Activated T-helper 9 cell treated with anti-CD3 and anti-CD28 coated beads, Interleukin-2, amount 50 U/mL, for 16 hours (primary cell): Measurements from ENCODE around the gene CGB8.
"Not testable (repeated sequence)": the region's sequence is repeated elsewhere in the genome, so short reads cannot be mapped to it uniquely, and the experiment has no call there.

Experiments
- DNase-seq: peaks from one replicate; pipeline ENCODE4 v3.0.0-alpha.2; 2020; ENCODE audit warnings: low read depth

CGB8 gene

GRCh38 chr19:49049011-49049410 is at the start of gene CGB8:
TSS of gene CGB8 (minus strand) at chr19:49049111. CDS start at chr19:49048739, 372 bp downstream.
- not testable (repeated sequence) for DNase-seq

DNA sequence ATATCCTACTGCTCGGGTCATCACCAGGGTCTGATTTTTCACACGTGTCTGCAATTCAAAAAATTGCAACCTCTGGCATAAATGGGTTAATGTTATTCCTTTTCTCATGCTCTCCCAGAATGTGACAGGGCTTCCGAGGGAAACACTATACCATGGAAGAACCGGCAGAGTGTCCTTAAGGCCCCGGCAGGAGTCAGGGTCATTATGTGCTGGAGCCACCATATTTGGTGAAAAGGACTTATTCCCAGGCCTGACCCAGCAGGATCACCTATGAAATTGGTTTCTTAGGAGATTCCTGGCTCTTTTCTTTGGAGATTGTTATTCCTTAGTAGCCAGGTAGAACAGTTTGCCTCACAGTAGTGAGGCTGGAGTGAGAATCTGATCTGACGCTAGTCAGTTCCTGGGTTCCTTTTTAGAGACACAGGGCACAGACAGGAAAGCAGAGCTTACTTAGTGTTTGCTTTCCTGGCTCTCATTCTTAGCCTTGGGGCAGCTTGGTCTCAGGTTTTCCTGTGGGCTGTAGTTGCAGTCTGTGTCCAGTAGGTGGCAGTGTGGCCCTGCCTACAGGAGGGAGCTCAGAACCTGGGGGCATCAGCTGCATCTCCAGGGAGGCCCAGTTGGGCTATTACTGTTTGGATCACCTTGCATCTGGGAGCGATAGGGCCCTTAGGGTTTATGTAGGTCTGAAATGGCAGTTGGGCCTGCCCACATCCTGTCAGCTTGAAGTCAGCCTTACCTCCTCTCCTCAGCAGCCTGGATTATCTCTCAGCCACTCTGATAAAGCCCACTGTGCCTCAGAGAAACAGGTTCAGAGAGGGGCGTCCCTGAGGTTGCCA is 48.8 kb upstream of the CGB8 start:
- peak; percentile 52 for DNase-seq

GRCh38 chr19:49094505-49095482 is 45.9 kb upstream of the CGB8 start:
- DNase-seq, result no peak

DNA sequence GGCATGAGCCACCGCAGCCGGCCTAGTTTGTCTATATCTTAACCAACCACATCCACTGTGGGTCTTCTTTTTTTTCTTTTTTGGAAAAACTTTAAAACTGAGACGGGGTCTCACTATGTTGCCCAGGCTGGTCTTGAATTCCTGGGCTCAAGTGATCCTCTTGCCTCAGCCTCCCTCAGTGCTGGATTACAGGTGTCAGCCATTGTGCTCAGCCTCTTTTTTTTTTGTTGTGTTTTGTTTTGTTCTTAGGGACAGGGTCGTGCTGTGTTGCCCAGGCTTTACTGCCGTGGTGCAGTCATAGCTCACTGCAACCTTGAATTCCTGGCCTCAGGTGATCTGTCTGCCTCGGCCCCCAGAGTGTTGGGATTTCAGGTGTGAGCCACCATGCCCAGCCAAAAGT is 43.8 kb upstream of the CGB8 start:
- DNase-seq, result no peak

- DNase-seq, result no peak
Measured at GRCh38 chr19:49091391-49092038, 42.6 kb upstream of the CGB8 start.

DNA sequence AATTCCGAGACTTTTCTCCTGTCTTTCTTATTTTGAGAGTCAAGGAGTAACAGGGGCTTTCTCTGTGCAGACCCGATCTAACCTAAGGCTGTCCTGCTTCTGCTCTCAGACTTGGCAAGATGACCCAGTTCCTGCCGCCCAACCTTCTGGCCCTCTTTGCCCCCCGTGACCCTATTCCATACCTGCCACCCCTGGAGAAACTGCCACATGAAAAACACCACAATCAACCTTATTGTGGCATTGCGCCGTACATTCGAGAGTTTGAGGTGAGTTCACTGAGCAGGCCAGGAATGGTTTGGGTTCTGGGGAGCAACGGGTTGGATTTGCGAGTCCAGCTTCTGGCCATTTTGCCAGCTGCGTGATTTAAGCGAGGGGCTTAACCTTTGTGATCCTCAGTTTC is 37.4 kb upstream of the CGB8 start:
- no peak for DNase-seq

- no peak for DNase-seq
Measured at GRCh38 chr19:49085868-49086232, 36.9 kb upstream of the CGB8 start.

DNA sequence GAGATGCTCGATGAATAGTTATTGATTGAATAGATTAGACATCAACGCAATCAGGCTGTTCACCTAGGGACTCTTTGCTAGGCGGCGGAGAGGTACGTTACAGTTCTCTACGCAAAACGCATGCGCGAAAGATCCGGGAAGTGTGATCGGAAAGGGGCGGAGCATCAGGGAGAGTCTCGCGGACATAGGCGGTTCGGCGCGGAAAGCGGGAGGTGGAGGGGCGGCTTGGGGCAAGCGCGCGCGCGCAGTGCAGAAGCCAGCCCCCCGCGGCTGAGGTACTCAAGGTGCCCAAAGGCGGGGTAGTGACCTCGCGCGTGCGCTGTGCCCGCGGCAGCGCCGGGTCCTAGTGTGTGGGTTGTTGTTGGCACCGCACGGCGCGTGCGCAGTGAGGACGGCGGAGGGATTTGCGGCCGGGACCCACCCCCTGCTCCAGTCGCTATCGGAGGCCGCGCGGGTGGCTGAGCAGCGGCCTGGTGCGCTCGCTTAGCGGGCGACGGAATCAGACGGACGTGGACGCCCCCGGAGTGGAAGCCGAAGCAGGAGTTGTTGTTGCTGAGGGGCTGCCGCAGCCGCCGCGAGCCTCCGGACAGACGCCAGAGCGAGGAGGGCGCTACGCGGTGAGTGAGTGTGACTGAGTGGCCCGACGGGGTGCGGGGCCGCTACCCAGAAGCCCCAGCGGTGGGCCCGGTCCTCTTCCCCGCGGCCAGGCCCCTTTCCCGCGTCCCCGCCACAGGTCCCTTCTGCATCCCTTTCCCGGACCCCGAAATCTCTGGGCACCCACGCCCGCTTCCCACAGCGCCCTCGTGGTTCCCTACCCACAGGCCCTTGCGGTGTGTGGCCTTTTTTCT is 36.3 kb upstream of the CGB8 start, which contains the start of gene SNRNP70:
SNRNP70 (plus strand) TSS at position 432 of the 848 bp plus-strand sequence. CDS start 964 bp downstream, outside the sequence.
- peak; percentile 99 for DNase-seq

GRCh38 chr19:49084206-49085019 is 35.5 kb upstream of the CGB8 start:
- DNase-seq, result no peak

- no peak for DNase-seq
Measured at GRCh38 chr19:49081273-49081672, 32.4 kb upstream of the CGB8 start.

DNA sequence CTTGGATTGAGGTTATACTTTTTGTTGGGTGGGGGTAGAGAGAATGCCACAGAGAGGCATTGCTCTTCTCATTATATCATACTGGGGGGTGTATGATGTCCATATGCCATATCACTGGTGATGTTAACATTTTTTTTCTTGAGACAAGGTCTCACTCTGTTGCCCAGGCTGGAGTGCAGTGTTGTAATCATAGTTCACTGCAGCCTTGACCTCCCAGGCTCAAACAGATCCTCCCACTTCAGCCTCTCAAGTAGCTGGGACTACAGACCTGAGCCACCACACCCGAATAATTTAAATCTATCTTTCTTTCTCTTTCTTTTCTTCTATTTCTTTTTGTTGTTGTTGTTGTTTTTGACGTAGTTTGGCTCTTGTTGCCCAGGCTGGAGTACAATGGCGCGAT is 31.5 kb upstream of the CGB8 start:
- no peak for DNase-seq

DNA sequence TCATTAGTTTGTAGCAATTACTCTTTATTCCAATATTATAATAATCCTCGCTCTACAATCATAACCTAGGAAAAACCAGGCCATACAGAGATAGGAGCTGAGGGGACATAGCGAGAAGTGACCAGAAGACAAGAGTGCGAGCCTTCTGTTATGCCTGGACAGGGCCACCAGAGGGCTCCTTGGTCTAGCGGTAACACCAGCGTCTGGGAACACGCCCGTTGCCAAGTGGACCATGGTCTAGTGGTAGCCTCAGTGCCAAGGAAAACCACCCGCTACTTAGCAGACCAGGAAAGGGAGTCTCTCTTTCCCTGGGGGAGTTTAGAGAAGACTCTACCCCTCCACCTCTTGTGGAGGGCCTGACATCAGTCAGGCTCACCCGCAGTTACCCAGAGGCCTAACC is 26.0 kb upstream of the CGB8 start:
- not testable (repeated sequence) for DNase-seq

DNA sequence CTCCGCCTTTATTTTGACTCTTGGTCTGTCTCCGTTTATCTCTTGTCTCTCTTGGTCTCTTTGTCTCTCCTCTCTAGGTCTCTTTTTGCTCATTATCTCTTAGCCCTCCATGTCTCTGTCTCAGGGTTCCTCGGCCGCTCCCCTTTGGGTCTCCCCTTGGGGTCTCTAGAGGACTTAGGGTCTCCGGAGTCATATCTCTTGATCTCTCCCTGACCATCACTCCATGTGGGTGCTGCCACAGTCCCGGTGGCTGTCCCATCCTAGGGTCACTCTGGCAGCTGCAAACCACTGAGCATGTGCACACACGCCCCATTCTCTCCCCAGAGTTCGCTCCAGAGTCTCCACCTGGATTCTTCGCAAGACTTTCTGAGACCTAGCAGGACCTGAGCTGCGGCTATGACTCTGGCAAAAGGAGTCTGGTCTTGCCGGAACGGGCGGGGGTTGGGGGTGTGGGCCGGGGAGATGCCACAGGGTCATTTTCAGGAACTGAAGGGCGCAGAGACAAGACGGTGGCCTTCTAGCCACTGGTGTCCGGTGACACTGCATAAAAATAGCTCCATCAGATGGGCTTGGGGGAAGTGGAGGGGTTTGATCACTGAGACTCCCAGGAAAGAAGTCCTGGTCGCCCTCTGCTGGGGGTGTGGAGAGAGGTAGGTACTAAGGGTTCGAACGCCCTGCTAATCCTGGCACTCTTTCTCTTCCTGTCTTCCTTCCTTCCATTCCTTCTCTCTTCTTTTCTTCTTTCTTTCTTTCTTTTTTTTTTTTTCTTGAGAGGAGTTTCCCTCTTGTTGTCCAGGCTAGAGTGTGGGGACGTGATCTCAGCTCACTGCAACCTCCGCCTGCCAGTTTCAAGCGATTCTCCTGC is 24.8 kb upstream of the CGB8 start:
- DNase-seq, result no peak

GRCh38 chr19:49071860-49072547 is 23.1 kb upstream of the CGB8 start:
- DNase-seq, result no peak

- DNase-seq, result no peak
Measured at GRCh38 chr19:49070416-49070815, 21.5 kb upstream of the CGB8 start.

GRCh38 chr19:49069026-49069425 is 20.1 kb upstream of the CGB8 start:
- DNase-seq, result no peak

DNA sequence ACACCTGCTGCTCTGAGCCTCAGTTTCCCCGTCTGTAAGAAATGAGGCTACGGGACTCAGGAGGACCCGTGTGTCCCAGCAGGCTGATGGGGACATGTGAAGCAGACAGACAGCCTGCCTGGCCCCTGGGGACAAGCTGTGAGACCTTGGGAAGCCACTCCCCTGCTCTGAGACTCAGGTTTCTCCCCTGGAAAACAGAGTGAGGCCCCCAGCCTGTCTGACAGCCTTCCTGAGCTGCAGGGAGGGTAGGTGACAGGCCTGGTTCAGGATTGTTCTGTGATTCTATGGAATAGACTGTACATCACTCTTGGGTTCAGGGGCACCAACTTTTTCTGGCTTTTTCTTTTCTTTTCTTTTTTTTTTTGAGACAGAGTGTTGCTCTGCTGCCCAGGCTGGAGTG is 18.6 kb upstream of the CGB8 start:
- no peak for DNase-seq

DNA sequence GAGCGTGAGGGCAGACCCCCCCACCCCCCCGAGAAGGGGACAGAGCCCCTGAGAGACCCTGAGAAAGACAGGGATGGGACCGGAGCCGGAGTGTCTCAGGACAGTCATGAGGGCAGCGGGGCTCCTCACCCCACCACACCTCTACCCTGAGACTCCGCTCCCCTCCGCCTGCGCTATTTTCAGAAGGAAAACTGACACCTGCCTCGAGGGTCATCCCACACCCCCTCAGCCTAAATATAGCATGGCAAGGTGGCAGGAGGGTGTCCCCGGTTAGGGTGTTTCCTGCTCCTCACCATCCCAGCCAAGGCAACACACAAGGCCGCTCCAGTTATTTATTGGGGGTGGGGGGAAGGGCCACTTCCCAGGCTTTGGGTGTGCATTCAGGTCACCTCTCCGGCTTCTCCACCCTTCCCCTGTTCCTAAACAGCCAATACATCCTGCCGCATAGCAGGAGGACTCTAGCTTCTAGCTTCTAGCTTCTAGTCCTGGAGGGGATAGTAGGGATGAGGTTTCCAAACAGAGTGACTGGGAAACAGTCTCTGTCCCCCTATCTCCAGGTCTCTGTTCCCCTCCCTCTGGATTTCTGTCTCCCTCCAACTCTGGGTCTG is 17.1 kb upstream of the CGB8 start:
- DNase-seq, result no peak
